ENCODE measurements around the gene GPR146. TPM values are rescaled to one million over a fixed set of nuclear protein-coding genes. Genes with fewer than 3 reads are reported as not detected.

Gene GPR146
- total and polyA plus RNA-seq, 9 of the 15 experiments (the other 6 are each of a cell fraction or from before 2014, with no cell fraction given): 0.22 to 3.6 (median 0.64) TPM; not detected in 2

GRCh38 chr7:1024876-1025742 is 19.2 kb upstream of the GPR146 start:
- POLR2A ChIA-PET: interaction anchor here (0.6 to 0.9 kb wide), 3 partner anchors 11 to 162 kb away, joined by 3 read pairs; no protein-coding TSS in a partner anchor

More at GRCh38 chr7:1024876-1025742, 19.2 kb upstream of the GPR146 start:
- peaks cover 8% of the 10 kb centered on the region; the same call in 1 of the 2 replicates for H4K20me1 ChIP-seq (replicated peaks; ENCODE audit: control insufficient read depth, insufficient read depth, low read length)
- H3K9ac ChIP-seq (ENCODE audit: insufficient read depth in 1 of 2, low read depth in 2 of 2, low read length in 2 of 2): peak overlapping the region in 1 of 2 experiments; percentile 53; a peak in 2 of 4 replicates
- no peak for FAIRE-seq
- ATAC-seq: no peak
- TF ChIP-seq RBM34 (IDR thresholded peaks at IDR 0.05; ENCODE audit: borderline replicate concordance, insufficient read depth, low read length) (no peak), POLR2G (IDR thresholded peaks at IDR 0.05; ENCODE audit: low read depth, low read length) (peak; percentile 18; the same call in 1 of the 2 replicates), ETV6 (IDR thresholded peaks at IDR 0.05; ENCODE audit: borderline replicate concordance in 1 of 2, low read depth in 2 of 2, low read length in 1 of 2) (no peak), ETV6 (CRISPR knock-in tag; IDR thresholded peaks at IDR 0.05; ENCODE audit: borderline replicate concordance) (no peak), RBFOX2 (IDR thresholded peaks at IDR 0.05; ENCODE audit: low read depth, low read length) (peak; percentile 28; the same call in 1 of the 2 replicates), ESRRA (IDR thresholded peaks at IDR 0.05; ENCODE audit: borderline replicate concordance, low read depth) (no peak), BCOR (IDR thresholded peaks at IDR 0.05) (no peak)
- no peak overlapping the region for H3K4me3 ChIP-seq
- H3K27me3 ChIP-seq (ENCODE audit: control insufficient read depth in 2 of 2, insufficient read depth in 2 of 2, low read length in 2 of 2): no peaks in the 10 kb centered on the region
- H3K79me2 ChIP-seq (ENCODE audit: control insufficient read depth, insufficient read depth, low read length): peaks cover 84% of the 10 kb centered on the region
- H2AFZ ChIP-seq (ENCODE audit: low read depth, low read length): no peak overlapping the region
- BruUV-seq (replicated peaks): no TSS peak
- peaks cover 40% of the 10 kb centered on the region for H3K36me3 ChIP-seq (ENCODE audit: control insufficient read depth, insufficient read depth, low read length)
- CTCF ChIA-PET (ENCODE audit: low intra/inter-chr PET ratio): no interaction called here
- no peak for DNase-seq (ENCODE audit: extremely low read depth in 1 of 4, low spot score in 3 of 4)
- H3K4me1 ChIP-seq (replicated peaks in 1 of 2; ENCODE audit: control insufficient read depth in 2 of 2, insufficient read depth in 2 of 2, low read length in 2 of 2): peaks cover 13 to 82% of the 10 kb centered on the region in 2 experiments
- in situ Hi-C loops (cut with MboI): loop anchor here (5.0 kb wide), 1 partner anchor 33 kb away; no protein-coding TSS in a partner anchor
- no peaks in the 10 kb centered on the region for H3K9me1 ChIP-seq (ENCODE audit: control insufficient read depth, insufficient read depth, low read length)
- no peak overlapping the region for H3K27ac ChIP-seq (ENCODE audit: extremely low read depth, low read depth, low read length)
- H3K9me3 ChIP-seq (replicated peaks; ENCODE audit: control insufficient read depth, insufficient read depth, low read depth, low read length): peaks cover 7% of the 10 kb centered on the region
- 95% methylated on average over 19 of the region's 25 CpGs for WGBS (ENCODE audit: insufficient coverage, low coverage, missing lambda C conversion rate)
- no peak overlapping the region for H3K4me2 ChIP-seq (ENCODE audit: insufficient read depth, low read length)
- intact Hi-C loops (cut with micrococcal nuclease): no loop called here
